GM13977 (cell line): ENCODE results near the gene MDH1.
A peak's percentile ranks its signal among the peaks of the same experiment; 100 is the strongest.

Experiments used
- DNase-seq: peaks from one replicate; pipeline ENCODE4 v3.0.0; 2012; ENCODE audit warnings: low spot score
- CTCF ChIP-seq: IDR thresholded peaks from 2 replicates; pipeline ENCODE4 v1.5.1; 2012; ENCODE audit warnings: mild to moderate bottlenecking, control low read depth; ENCODE audit not compliant: insufficient read depth; ENCODE audit errors: extremely low read depth, missing control alignments
- in situ Hi-C: fragments of 300-500 bp; cut with MboI; formaldehyde crosslinking; loops from one replicate; pipeline ENCODE4 v1.12.0; 2022; ENCODE audit warnings: low sequenced_read_pairs, low pct_unique_long_range_greater_than_20kb, mixed read lengths, inconsistent platforms; ENCODE audit not compliant: unreplicated experiment

Gene MDH1

GRCh38 chr2:63589148-63589958 lies 590 bp downstream of the MDH1 start:
- in situ Hi-C loops = no loop called here
- TF ChIP-seq CTCF = no peak
- DNase-seq = no peak

- in situ Hi-C loops = no loop called here
- no peak for TF ChIP-seq CTCF
- no peak for DNase-seq
Measured at GRCh38 chr2:63590626-63591408, 2.1 kb downstream of the MDH1 start.

- in situ Hi-C loops = no loop called here
- no peak for DNase-seq
- TF ChIP-seq CTCF = no peak
Measured at GRCh38 chr2:63591566-63592175, 2.9 kb downstream of the MDH1 start.

GRCh38 chr2:63594660-63595059 lies 5.9 kb downstream of the MDH1 start:
- TF ChIP-seq CTCF = peak; percentile 5
- in situ Hi-C loops = no loop called here
- no peak for DNase-seq

GRCh38 chr2:63596401-63596883 lies 7.7 kb downstream of the MDH1 start:
- in situ Hi-C loops = no loop called here
- no peak for DNase-seq
- TF ChIP-seq CTCF = no peak

- TF ChIP-seq CTCF = no peak
- no peak for DNase-seq
- in situ Hi-C loops = no loop called here
Measured at GRCh38 chr2:63598981-63599380, 10.2 kb downstream of the MDH1 start.
